Epithelial cell of prostate (primary cell): Measurements from ENCODE around the gene ETV6.
A peak's percentile ranks its signal among the peaks of the same experiment; 100 is the strongest.

Experiments
- DNase-seq: peaks from one replicate; pipeline ENCODE4 v3.0.0-alpha.2; 2011; ENCODE audit warnings: low read depth, low spot score
- H3K27ac ChIP-seq: fragments of 450-650 bp; 2 replicates; pipeline ENCODE4 v1.5.1; 2017; ENCODE audit warnings: mild to moderate bottlenecking

ETV6 gene

GRCh38 chr12:11834104-11834812, 184.8 kb downstream of the ETV6 start:
- no peak for DNase-seq
- peak overlapping the region; percentile 20 for H3K27ac ChIP-seq

- peak overlapping the region; percentile 20 for H3K27ac ChIP-seq
- DNase-seq: no peak
Observed at GRCh38 chr12:11834931-11835330, 185.5 kb downstream of the ETV6 start.

- H3K27ac ChIP-seq: no peak overlapping the region
- DNase-seq: no peak
Observed at GRCh38 chr12:11836282-11837151, 187.0 kb downstream of the ETV6 start.

- no peak for DNase-seq
- H3K27ac ChIP-seq: no peak overlapping the region
Observed at GRCh38 chr12:11837216-11837934, 187.9 kb downstream of the ETV6 start.

GRCh38 chr12:11838403-11838802, 188.9 kb downstream of the ETV6 start:
- no peak overlapping the region for H3K27ac ChIP-seq
- no peak for DNase-seq

- no peak for DNase-seq
- no peak overlapping the region for H3K27ac ChIP-seq
Observed at GRCh38 chr12:11839091-11839641, 189.7 kb downstream of the ETV6 start.

GRCh38 chr12:11840366-11840765, 190.9 kb downstream of the ETV6 start:
- DNase-seq: no peak
- H3K27ac ChIP-seq: no peak overlapping the region

- DNase-seq: no peak
- H3K27ac ChIP-seq: no peak overlapping the region
Observed at GRCh38 chr12:11846488-11846887, 197.0 kb downstream of the ETV6 start.

GRCh38 chr12:11847539-11847938, 198.1 kb downstream of the ETV6 start:
- H3K27ac ChIP-seq: no peak overlapping the region

GRCh38 chr12:11849757-11850504, 200.5 kb downstream of the ETV6 start:
- H3K27ac ChIP-seq: no peak overlapping the region
- no peak for DNase-seq

More at GRCh38 chr12:11847539-11847938, 198.1 kb downstream of the ETV6 start:
- DNase-seq: no peak

- no peak overlapping the region for H3K27ac ChIP-seq
- DNase-seq: no peak
Observed at GRCh38 chr12:11853126-11853525, 203.7 kb downstream of the ETV6 start.

GRCh38 chr12:11854011-11854499, 204.6 kb downstream of the ETV6 start:
- H3K27ac ChIP-seq: no peak overlapping the region
- no peak for DNase-seq

- no peak overlapping the region for H3K27ac ChIP-seq
- no peak for DNase-seq
Observed at GRCh38 chr12:11855983-11856374, 206.5 kb downstream of the ETV6 start.

- H3K27ac ChIP-seq: peak overlapping the region; percentile 32
- DNase-seq: peak; percentile 82
Observed at GRCh38 chr12:11856971-11857370, 207.5 kb downstream of the ETV6 start.

GRCh38 chr12:11859705-11860425, 210.4 kb downstream of the ETV6 start:
- H3K27ac ChIP-seq: no peak overlapping the region
- DNase-seq: no peak

- DNase-seq: no peak
- H3K27ac ChIP-seq: no peak overlapping the region
Observed at GRCh38 chr12:11861155-11861863, 211.8 kb downstream of the ETV6 start.

GRCh38 chr12:11861864-11862600, 212.6 kb downstream of the ETV6 start:
- H3K27ac ChIP-seq: no peak overlapping the region
- no peak for DNase-seq

- DNase-seq: no peak
- no peak overlapping the region for H3K27ac ChIP-seq
Observed at GRCh38 chr12:11862798-11863197, 213.3 kb downstream of the ETV6 start.
